Immature natural killer cell (primary cell): ENCODE data around the gene GON7. TPM values are rescaled to one million over a fixed set of nuclear protein-coding genes. Genes with fewer than 3 reads are reported as not detected.

Experiments used
- DNase-seq, 3 donors: peaks; one replicate each; pipeline ENCODE4 v3.0.0; 2022; ENCODE audit warnings: mixed read lengths in 1 of 3
- H3K27ac Mint-ChIP-seq, 6 donors: one replicate each; pipeline ENCODE4 v1.8.0; 2020; ENCODE audit warnings: mixed read lengths in 6 of 6, mild to moderate bottlenecking in 5 of 6, inconsistent platforms in 4 of 6, moderate library complexity in 3 of 6
- H3K27me3 Mint-ChIP-seq, 3 donors: one replicate each; pipeline ENCODE4 v1.8.0; 2020 to 2021; ENCODE audit warnings: low read depth in 3 of 3, mild to moderate bottlenecking in 3 of 3, mixed read lengths in 3 of 3, moderate library complexity in 3 of 3, inconsistent platforms in 1 of 3
- H3K36me3 Mint-ChIP-seq, 3 donors: one replicate each; pipeline ENCODE4 v1.8.0; 2020; ENCODE audit warnings: mixed read lengths in 3 of 3, inconsistent platforms in 2 of 3, mild to moderate bottlenecking in 2 of 3
- H3K4me1 Mint-ChIP-seq, 2 donors: one replicate each; pipeline ENCODE4 v1.8.0; 2020; ENCODE audit warnings: inconsistent platforms in 2 of 2, mild to moderate bottlenecking in 2 of 2, mixed read lengths in 2 of 2, moderate library complexity in 1 of 2
- H3K4me3 Mint-ChIP-seq, 5 donors: one replicate each; pipeline ENCODE4 v1.8.0; 2020; ENCODE audit warnings: mild to moderate bottlenecking in 5 of 5, mixed read lengths in 5 of 5, inconsistent platforms in 3 of 5, moderate library complexity in 3 of 5
- H3K9me3 Mint-ChIP-seq, 6 donors: one replicate each; pipeline ENCODE4 v1.8.0; 2020; ENCODE audit warnings: mild to moderate bottlenecking in 6 of 6, mixed read lengths in 6 of 6, inconsistent platforms in 4 of 6, moderate library complexity in 3 of 6
- polyA plus RNA-seq, 3 donors: library from polyadenylated mRNA; unstranded; fragments of 300-500 nt; fragmentation: Illumina TruSeq; gene quantifications; one replicate each; pipeline ENCODE4 v1.2.3, GENCODE V29; 2021

Gene GON7
- polyA plus RNA-seq, 3 donors from 2014 or later: 22.1 to 24.8 (median 22.4) TPM

- Mint-ChIP-seq H3K4me1 (no peaks in the 10 kb centered on the region), H3K27ac (no peak overlapping the region), H3K36me3 (peaks cover 28 to 63% (median 40%) of the 10 kb centered on the region in 3 donors), H3K9me3 (no peaks in the 10 kb centered on the region), H3K4me3 (no peak overlapping the region), H3K27me3 (peaks cover 0 to 2% (median 0%) of the 10 kb centered on the region in 3 donors)
- DNase-seq: no peak
Observed at GRCh38 chr14:93223565-93223964, 16.7 kb upstream of the GON7 start.

- DNase-seq: no peak
- H3K27me3 Mint-ChIP-seq: peaks cover 0 to 1% (median 0%) of the 10 kb centered on the region in 3 donors
- H3K9me3 Mint-ChIP-seq: no peaks in the 10 kb centered on the region
- no peak overlapping the region for H3K4me3 Mint-ChIP-seq
- no peak overlapping the region for H3K27ac Mint-ChIP-seq
- H3K36me3 Mint-ChIP-seq: peaks cover 22 to 52% (median 24%) of the 10 kb centered on the region in 3 donors
- H3K4me1 Mint-ChIP-seq: no peaks in the 10 kb centered on the region
Observed at GRCh38 chr14:93220509-93220908, 13.6 kb upstream of the GON7 start.

GRCh38 chr14:93219103-93219726, 12.3 kb upstream of the GON7 start:
- Mint-ChIP-seq H3K9me3 (no peaks in the 10 kb centered on the region), H3K27ac (no peak overlapping the region), H3K27me3 (peaks cover 0 to 2% (median 1%) of the 10 kb centered on the region in 3 donors), H3K4me3 (no peak overlapping the region), H3K36me3 (peaks cover 18 to 50% (median 24%) of the 10 kb centered on the region in 3 donors), H3K4me1 (no peaks in the 10 kb centered on the region)
- peak; percentile 8 to 40 (median 32) for DNase-seq

DNA sequence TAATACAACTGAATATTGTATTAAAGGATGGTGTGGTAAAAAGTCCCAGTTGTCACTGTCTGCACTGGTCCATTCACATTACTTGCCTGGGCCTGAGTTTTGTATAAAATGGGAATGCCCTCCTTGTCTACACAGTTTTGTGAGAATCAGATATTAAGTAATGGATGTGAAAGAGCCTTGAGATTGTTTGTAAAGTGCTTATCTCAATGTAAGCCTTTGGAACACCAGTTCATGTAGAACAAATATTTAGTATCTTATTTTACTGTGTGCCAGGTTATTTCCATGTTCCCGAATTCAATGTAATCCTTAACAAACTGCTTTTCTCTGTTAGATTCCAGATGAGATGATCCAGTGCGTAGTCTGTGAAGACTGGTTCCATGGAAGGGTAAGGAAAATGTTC, 7.7 kb upstream of the GON7 start:
- peaks cover 0 to 7% of the 10 kb centered on the region in 2 donors for H3K4me1 Mint-ChIP-seq
- H3K4me3 Mint-ChIP-seq: no peak overlapping the region
- peaks cover 0 to 2% (median 1%) of the 10 kb centered on the region in 3 donors for H3K27me3 Mint-ChIP-seq
- peak overlapping the region in 1 of 6 donors; percentile 67 for H3K27ac Mint-ChIP-seq
- no peak for DNase-seq
- H3K9me3 Mint-ChIP-seq: no peaks in the 10 kb centered on the region
- H3K36me3 Mint-ChIP-seq: peaks cover 16 to 33% (median 19%) of the 10 kb centered on the region in 3 donors

DNA sequence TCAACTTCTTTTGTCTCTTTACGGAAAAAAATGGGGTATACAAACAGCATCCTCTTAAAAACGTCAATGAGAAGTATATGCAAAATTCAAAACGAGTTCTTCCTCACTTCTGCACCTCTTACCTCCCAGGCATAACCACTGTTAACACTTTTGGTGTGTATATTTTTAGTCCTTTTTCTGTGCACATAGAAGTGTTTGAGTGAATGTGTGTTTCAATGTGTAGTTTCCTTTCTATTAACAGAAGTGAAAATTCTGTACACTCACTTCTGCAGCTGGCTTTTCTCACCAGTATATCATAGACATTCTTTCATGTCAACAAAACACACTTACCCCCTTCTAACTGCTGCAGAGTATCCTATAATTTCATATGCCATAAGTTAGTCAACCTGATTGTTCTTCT, 5.6 kb upstream of the GON7 start:
- Mint-ChIP-seq H3K36me3 (peaks cover 11 to 24% (median 16%) of the 10 kb centered on the region in 3 donors), H3K4me3 (no peak overlapping the region), H3K9me3 (no peaks in the 10 kb centered on the region), H3K27me3 (peaks cover 0 to 3% (median 2%) of the 10 kb centered on the region in 3 donors), H3K4me1 (peaks cover 8 to 28% of the 10 kb centered on the region in 2 donors), H3K27ac (no peak overlapping the region)
- no peak for DNase-seq

- peaks cover 2 to 6% (median 5%) of the 10 kb centered on the region in 3 donors for H3K36me3 Mint-ChIP-seq
- H3K27ac Mint-ChIP-seq: peak overlapping the region; percentile 2 to 95 (median 84)
- no peaks in the 10 kb centered on the region for H3K9me3 Mint-ChIP-seq
- H3K4me1 Mint-ChIP-seq: peaks cover 32 to 64% of the 10 kb centered on the region in 2 donors
- DNase-seq: no peak
- peaks cover 4 to 17% (median 6%) of the 10 kb centered on the region in 3 donors for H3K27me3 Mint-ChIP-seq
- peak overlapping the region; percentile 93 to 98 (median 97) for H3K4me3 Mint-ChIP-seq
Observed at GRCh38 chr14:93207468-93208308, 823 bp upstream of the GON7 start.

GRCh38 chr14:93201155-93201704, 5.6 kb downstream of the GON7 start:
- H3K4me1 Mint-ChIP-seq: peaks cover 18 to 27% of the 10 kb centered on the region in 2 donors
- H3K4me3 Mint-ChIP-seq: no peak overlapping the region
- no peaks in the 10 kb centered on the region for H3K9me3 Mint-ChIP-seq
- DNase-seq: no peak
- H3K27me3 Mint-ChIP-seq: peaks cover 4 to 8% (median 5%) of the 10 kb centered on the region in 3 donors
- H3K27ac Mint-ChIP-seq: peak overlapping the region in 1 of 6 donors; percentile 20
- H3K36me3 Mint-ChIP-seq: peaks cover 0 to 4% (median 0%) of the 10 kb centered on the region in 3 donors

- no peak overlapping the region for H3K4me3 Mint-ChIP-seq
- peaks cover 0 to 4% (median 0%) of the 10 kb centered on the region in 3 donors for H3K36me3 Mint-ChIP-seq
- H3K9me3 Mint-ChIP-seq: no peaks in the 10 kb centered on the region
- H3K4me1 Mint-ChIP-seq: peaks cover 12 to 21% of the 10 kb centered on the region in 2 donors
- H3K27ac Mint-ChIP-seq: no peak overlapping the region
- no peak for DNase-seq
- H3K27me3 Mint-ChIP-seq: peaks cover 0 to 2% (median 1%) of the 10 kb centered on the region in 3 donors
Observed at GRCh38 chr14:93200553-93200952, 6.3 kb downstream of the GON7 start.

GRCh38 chr14:93199031-93199430, 7.8 kb downstream of the GON7 start:
- H3K9me3 Mint-ChIP-seq: no peaks in the 10 kb centered on the region
- no peak overlapping the region for H3K27ac Mint-ChIP-seq
- no peak overlapping the region for H3K4me3 Mint-ChIP-seq
- H3K4me1 Mint-ChIP-seq: peaks cover under 1 to 5% of the 10 kb centered on the region in 2 donors
- no peak for DNase-seq
- H3K27me3 Mint-ChIP-seq: no peaks in the 10 kb centered on the region
- H3K36me3 Mint-ChIP-seq: peaks cover 0 to 6% (median 0%) of the 10 kb centered on the region in 3 donors

DNA sequence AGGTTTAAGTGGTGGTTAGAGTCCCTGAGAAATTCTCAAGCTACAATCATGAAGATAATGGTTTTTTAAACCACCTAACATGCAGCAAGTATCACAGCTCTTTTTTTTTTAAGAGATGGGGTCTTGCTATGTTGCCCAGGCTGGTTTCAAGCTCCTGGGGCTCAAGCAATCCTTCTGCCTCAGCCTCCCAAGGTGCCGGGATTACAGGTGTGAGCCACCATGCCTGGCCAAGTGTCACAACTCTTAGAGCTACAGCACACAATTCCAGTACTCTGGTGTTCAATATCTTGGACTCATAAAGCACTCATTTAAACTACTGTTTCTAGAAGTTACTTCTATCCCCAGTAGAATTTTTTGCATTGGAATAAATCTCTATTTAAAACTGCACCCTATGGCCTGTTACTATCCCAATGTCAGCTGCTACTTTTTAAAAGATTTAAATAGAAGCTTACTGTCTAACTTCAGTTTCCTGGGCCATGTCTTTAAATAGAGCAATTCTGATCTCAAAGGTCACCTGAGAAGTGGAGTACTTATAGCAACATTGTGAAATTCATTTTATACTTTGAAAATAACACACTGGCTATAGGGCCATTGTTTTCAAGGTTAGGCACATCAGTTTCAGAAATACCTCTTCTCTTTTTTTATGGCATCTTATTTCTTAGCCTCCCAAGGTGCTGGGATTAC, 11.4 kb downstream of the GON7 start:
- no peak overlapping the region for H3K27ac Mint-ChIP-seq
- no peak overlapping the region for H3K4me3 Mint-ChIP-seq
- peaks cover 0 to 7% (median 0%) of the 10 kb centered on the region in 3 donors for H3K36me3 Mint-ChIP-seq
- no peak for DNase-seq
- no peaks in the 10 kb centered on the region for H3K9me3 Mint-ChIP-seq
- H3K4me1 Mint-ChIP-seq: peaks cover 0 to 1% of the 10 kb centered on the region in 2 donors
- H3K27me3 Mint-ChIP-seq: no peaks in the 10 kb centered on the region

- DNase-seq: no peak
- Mint-ChIP-seq H3K27me3 (peaks cover 3 to 18% (median 17%) of the 10 kb centered on the region in 3 donors), H3K36me3 (peaks cover under 1 to 5% (median 4%) of the 10 kb centered on the region in 3 donors), H3K4me1 (peaks cover 31 to 38% of the 10 kb centered on the region in 2 donors), H3K4me3 (peak overlapping the region in 1 of 5 donors; percentile 44), H3K27ac (peak overlapping the region in 4 of 6 donors; percentile 40 to 98 (median 86)), H3K9me3 (no peaks in the 10 kb centered on the region)
Observed at GRCh38 chr14:93186956-93187355, 19.9 kb downstream of the GON7 start.

- Mint-ChIP-seq H3K36me3 (peaks cover 3 to 9% (median 4%) of the 10 kb centered on the region in 3 donors), H3K4me3 (peak overlapping the region; percentile 64 to 75 (median 66)), H3K27me3 (peaks cover 3 to 18% (median 17%) of the 10 kb centered on the region in 3 donors), H3K4me1 (peaks cover 34 to 42% of the 10 kb centered on the region in 2 donors), H3K27ac (peak overlapping the region; percentile 41 to 98 (median 84)), H3K9me3 (no peaks in the 10 kb centered on the region)
- no peak for DNase-seq
Observed at GRCh38 chr14:93186466-93186865, 20.4 kb downstream of the GON7 start.

DNA sequence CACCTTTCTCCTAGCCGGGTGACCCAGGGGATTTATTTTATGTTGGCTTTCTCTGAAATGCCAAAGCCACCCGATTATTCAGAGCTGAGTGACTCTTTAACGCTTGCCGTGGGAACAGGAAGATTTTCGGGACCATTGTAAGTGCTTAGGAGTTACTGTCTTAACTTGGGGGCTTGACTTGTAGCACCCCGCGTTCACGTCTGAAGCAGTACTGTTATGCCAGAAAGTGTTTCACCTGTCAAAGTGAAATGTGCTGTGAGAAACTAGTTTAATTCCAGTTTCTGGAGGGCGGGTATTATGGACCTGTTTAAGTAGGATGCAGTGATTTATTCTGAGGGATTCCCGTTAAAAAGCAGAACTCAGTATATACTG, 21.5 kb downstream of the GON7 start:
- Mint-ChIP-seq H3K4me1 (peaks cover 34 to 42% of the 10 kb centered on the region in 2 donors), H3K27me3 (peaks cover 5 to 18% (median 17%) of the 10 kb centered on the region in 3 donors), H3K36me3 (peaks cover 3 to 9% (median 4%) of the 10 kb centered on the region in 3 donors), H3K4me3 (peak overlapping the region; percentile 93 to 96 (median 94)), H3K9me3 (no peaks in the 10 kb centered on the region), H3K27ac (peak overlapping the region; percentile 96 to 98 (median 97))
- DNase-seq: no peak
